EH (cell line): ENCODE data around the gene MATK.
"Not testable (repeated sequence)": the region's sequence is repeated elsewhere in the genome, so short reads cannot be mapped to it uniquely, and the experiment has no call there.

Experiments
- DNase-seq: peaks from one replicate; pipeline ENCODE4 v3.0.0-alpha.2; 2015; ENCODE audit warnings: low read depth

The MATK gene

DNA sequence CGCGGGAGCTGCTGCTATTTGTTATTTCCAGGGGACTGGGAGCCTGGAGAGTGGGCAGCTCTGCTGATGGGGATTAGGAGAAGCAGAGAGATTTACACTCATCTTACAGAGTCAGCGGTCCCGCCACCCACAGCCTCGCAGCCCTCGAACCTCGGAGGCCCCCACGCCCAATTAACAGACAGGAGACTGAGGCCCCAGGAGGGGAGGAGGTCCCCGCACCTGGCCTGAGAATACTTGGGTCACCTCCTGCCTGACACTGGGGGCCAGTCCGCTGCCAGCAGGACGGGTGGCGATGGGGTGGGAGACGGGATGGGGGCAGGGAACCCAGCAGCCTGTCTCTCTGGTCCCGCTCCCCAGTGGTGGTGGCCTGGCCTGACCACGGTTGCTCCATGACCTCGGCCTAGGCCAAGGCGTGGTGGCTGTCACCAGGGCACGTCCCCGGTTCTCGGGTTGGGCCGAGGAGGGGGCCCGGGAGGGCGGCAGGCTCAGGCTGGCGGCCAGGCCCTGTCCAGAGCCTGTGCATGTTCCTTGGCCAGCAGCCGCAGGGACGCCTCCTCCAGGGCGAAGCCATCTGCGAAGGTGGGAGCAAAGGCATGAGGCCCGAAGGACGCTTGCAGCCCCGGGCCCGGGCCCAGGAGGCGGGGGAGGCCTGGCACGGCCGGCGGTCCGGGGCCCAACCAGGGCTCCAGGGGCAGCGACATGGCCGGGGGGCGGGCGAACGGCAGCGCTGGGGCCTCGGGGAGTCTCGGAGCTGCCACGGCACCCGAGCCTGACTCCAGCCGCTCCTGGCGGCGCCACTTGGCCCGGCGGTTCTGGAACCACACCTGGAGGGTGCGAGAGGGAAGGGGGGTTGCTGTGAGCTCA is 15.8 kb downstream of the MATK start:
- DNase-seq = no peak

DNA sequence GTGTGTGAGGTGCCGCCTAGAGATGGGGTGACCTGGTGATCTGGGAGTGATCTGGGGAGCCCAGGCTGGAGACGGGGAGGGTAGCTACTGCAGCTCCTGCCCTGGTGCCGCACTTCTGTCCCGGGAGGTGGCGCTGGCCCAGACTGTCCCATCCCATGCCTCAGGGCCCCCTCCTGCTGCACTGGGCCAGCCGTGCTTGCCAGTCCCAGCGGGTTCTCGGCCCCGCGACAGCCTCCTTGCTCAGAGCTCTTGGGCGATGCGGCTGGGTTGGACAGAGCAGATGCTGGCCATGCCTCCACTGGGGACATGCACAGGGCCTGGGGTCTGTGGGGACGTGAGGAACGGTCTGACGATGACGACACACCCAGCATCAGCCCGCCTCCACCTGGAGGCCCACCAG is 16.7 kb downstream of the MATK start:
- DNase-seq = no peak

DNA sequence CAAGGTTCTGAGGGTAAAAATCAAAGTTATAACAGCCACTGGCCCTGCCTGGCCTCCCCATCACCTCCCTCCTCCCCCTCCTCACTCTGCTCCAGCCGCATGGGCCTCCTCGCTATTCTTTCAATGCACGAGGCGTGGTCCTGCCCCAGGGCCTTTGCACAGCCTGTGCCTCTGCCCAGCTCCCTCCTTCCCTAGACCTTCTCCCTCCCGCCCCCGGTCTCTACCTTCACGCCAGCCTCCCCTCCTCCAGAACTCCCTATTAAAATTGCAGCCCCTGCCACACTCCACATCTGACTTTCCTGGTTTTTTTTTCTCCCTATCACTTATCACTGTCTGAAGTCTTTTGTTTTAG is 17.5 kb downstream of the MATK start:
- no peak for DNase-seq

DNA sequence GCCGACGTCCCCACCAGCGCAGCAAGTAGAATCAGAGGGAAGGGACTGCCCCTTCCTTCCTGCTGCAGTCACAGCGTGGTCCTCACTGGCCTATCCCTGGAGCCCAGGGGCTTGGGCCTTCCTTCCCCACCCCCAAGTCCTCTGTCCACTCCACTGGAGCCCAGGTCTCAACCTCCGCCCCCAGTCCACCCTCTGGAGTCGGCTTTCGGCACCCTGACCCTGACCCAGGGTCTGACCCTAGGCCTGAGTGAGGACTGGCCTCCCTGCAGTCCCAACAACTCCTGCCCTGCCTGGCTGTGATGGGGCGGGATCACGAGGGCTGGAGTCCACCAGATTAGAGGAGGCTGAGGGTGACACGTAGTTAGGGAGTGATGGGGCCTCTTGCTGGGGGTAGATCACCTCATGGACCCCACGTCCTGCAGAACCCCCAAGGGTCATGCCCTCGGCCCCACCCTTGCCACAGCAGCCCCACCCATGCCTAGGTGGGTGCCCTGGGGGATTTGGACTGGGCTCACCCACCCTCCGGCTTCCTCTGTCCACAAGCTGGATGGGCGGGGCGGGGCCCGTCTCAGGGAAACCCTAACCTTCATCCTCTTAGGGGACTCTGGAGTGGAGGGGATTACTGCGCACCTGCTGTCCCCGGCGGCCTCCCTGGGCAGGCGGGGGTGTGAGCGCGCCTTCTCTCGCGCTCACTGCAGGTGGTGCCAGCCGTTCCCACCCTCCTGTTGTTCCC is 18.0 kb downstream of the MATK start:
- no peak for DNase-seq

- no peak for DNase-seq
These were observed 19.1 kb downstream of the MATK start for GRCh38 chr19:3767050-3767449.

DNA sequence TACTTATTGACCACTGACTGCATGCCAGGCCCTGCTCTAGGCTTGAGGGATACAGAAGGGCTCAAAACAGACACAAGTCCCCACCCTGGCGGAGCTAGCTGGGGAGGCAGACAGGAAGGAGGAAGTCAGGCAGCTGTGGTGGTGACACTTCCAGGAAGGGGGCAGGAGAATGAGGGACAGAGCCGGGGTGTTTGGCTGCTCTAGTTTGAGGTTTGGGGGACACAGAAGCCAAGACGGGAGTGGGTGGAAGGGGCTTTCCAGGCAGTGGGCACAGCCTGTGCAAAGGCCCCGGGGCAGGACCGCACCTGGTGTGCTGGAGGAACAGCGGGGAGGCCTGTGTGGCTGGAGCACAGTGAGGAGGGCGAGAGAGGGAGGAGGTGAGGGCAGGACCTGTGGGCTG is 19.7 kb downstream of the MATK start:
- no peak for DNase-seq

- DNase-seq = peak; percentile 50
These were observed 20.4 kb downstream of the MATK start for GRCh38 chr19:3765757-3766156.

GRCh38 chr19:3765121-3765520 is 21.1 kb downstream of the MATK start:
- no peak for DNase-seq

DNA sequence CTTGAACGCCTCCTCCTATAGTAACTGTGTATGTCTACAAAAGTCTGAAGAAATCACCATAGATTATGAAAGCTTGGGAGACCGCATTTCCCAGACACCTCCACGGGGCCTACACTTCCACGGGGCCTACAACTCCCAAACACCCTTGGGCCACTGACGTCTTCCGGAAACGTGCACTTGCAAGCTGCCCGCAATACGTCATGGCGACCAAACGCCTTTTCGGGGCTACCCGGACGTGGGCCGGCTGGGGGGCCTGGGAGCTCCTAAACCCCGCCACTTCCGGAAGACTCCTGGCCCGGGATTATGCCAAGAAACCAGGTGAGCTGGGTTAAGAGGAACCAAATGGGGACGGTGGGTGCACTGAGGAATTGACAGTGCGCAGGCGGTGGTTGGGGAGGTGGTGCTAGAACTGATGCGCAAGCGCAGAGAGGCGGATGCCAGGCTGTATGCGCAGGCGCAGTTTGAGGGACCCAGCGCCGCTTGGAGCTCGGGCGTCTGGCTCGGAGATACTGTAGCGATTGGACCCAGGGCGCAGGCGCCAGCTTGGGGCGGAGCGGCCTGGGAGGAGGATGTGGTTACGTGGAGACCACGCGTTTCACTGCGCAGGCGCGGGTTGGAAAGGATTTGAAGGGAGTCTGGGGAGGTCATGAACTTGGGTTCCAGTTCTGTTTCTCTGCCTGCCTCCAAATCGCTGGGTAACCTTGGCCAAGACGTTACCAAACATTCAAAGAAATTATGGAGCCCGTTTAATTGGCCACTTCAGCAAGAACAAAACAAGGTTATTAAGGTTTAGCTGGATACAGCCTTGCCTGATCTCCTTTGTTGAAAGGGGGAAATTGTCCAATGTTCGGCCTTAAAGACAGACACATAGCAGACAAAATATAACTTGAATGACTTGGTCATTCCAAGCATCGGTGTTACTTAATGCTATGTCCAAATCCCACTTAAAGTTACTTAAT is 23.4 kb downstream of the MATK start, which contains the start of gene MRPL54:
TSS of gene MRPL54 (plus strand) at position 182 of the 959 bp plus-strand sequence. CDS start at position 201, 19 bp downstream.
- peak; percentile 99 for DNase-seq

GRCh38 chr19:3762130-3762473 is 24.1 kb downstream of the MATK start:
- no peak for DNase-seq

GRCh38 chr19:3761382-3762129 is 24.6 kb downstream of the MATK start, which contains the start of gene APBA3:
TSS of gene APBA3 (minus strand) at chr19:3761692. CDS start at chr19:3760264, 1,428 bp downstream.
- peak; percentile 88 for DNase-seq

DNA sequence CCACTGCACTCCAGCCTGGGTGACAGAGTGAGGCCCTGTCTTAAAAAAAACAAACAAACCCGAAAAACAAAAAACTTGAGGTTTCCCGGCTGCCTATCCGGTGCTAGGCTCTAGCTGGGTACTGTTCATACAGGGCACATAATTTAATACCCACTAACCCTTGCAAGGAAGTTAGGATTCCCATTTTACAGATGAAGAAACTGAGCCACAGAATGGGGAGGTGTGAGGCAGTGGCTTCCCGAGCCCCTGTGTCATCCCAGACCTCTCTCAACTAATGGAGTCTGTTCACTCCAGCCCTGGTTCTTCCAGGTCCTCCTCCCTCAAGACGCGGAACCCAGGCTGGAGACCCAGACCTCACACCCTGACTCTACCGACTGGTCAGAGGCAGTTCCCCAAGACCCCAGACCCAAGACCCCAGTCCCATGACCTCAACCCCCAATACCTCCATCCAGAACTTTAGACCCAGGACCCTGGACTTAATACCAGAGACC is 25.3 kb downstream of the MATK start:
- DNase-seq = peak; percentile 26

- DNase-seq = no peak
These were observed 26.5 kb downstream of the MATK start for GRCh38 chr19:3759482-3760254.

GRCh38 chr19:3758297-3758696 is 27.9 kb downstream of the MATK start:
- DNase-seq = not testable (repeated sequence)

GRCh38 chr19:3757705-3758104 is 28.5 kb downstream of the MATK start:
- DNase-seq = not testable (repeated sequence)

DNA sequence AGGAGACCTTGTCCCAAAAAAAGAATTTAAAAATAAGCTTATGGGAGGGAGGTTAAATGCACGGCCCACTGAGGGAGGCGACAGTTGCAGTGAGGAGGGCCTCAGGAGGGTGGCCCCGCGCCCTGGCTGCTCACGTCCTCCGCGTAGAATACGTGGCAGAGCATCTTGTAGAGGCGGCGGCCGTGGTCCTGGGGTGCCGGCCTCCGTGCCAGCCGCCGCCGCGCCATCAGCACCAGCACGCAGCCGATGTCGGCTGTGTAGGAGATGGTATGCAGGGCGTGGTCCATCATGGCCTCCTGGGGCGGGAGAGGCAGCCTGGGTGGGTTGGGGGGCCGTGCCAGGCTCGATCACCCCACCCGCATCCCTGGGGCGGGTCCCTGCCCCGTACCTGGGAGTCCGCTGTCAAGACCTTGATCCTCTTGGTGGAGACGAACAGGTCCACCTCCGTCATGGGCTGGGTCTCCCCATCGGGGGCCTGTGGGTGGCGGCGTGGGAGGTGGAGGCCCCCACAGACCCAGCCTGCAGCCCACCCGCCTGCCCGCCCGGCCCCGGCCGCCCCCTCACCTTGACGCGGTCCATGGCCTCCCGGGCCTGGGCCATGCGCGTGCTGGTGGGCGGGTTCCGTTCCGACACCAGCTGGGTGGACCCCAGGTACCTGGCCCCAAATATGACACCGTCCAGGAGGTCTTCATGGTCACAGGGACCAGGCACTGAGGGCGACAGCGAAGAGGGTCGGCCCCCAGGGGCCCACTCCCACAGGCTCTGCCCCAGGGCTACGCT is 32.4 kb downstream of the MATK start:
- no peak for DNase-seq

DNA sequence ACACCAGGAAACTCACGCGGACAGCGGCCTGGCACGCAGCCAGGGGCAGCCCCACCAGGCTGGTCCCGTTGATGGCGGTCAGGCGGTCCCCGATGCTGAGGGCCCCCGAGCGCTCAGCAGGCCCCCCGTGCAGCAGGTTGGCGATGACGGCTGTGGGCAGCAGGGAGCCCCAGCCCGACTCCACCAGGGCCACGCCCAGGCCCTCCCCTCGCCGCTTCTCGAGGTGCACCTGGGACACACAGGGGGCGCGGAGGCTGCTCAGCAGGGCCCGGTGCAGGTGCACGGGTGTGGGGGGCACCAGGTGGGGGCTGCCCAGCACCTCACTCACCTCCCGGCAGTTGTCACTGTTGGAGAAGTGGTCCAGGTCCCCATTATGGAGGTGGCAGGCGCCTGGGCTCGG is 33.7 kb downstream of the MATK start:
- no peak for DNase-seq

- DNase-seq = no peak
These were observed 34.9 kb downstream of the MATK start for GRCh38 chr19:3751236-3751635.

- no peak for DNase-seq
These were observed 36.0 kb downstream of the MATK start for GRCh38 chr19:3750211-3750610.

GRCh38 chr19:3748965-3749364 is 37.2 kb downstream of the MATK start:
- no peak for DNase-seq
